ENCODE data around the gene MCU.

GRCh38 chr10:72800741-72801092 is 108.8 kb downstream of the MCU start:
- TF ChIP-seq NKRF (conservative IDR thresholded peaks at IDR 0.05): no peak
- no peak for TF ChIP-seq POLR2A (IDR thresholded peaks at IDR 0.05; ENCODE audit: low read depth, low read length)
- TF ChIP-seq RAD21 (IDR thresholded peaks at IDR 0.05; ENCODE audit: insufficient read depth, low read depth, low read length): no peak
- TF ChIP-seq CEBPB (IDR thresholded peaks at IDR 0.05; ENCODE audit: borderline replicate concordance in 1 of 2, low read depth in 2 of 2, low read length in 2 of 2): no peak

All from GM12878 (cell line).